HG03439 (cell line): ENCODE data around the gene KMT5B.

Experiments used
- ATAC-seq: cut with Tn5 transposase; IDR thresholded peaks from one replicate; pipeline ENCODE4 v1.9.1; 2021; ENCODE audit warnings: mild to moderate bottlenecking, moderate library complexity; ENCODE audit not compliant: unreplicated experiment

KMT5B gene

DNA sequence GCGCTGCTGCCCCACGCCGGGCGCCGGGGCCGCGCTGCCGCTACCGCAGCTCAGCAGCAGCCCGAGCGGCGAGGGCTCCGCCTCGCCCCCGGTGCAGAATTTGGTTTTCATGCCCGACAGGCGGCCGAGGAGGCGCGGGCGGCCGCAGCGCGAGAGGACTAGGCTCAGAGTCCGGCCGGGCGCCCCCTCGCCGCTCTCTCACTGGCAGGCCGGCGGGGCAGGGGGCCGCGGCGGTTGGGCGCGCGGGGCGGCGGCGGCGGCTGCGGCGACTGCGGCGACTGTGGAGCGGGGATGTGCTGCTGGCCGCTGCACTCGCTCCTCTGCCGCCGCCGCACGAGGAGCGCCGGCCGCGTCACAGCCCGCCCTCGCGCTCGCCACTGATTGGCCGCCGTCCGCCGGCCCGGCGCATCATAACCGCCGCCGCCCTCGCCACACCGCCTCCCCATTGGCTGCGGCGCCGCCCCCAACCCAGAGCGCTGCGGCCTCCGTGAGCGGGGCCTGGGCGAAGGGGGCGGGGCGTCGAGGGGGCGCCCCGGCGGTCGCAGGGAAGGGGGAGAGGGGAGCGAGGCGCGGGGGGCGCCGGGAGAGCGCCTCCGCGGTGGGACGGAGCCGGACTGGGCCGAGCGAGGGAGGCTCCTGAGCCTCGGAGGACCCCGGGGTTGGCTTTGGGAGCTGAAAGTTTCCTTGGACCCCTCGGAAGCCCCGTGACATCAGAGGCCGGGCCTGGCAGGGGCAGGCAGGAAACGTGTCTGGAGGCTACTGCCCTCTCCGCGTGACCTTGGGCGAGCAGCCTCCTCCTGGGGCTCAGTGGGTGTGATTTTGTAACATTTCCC is 91.8 kb downstream of the KMT5B start, which contains the start of gene CHKA:
Gene CHKA (minus strand): TSS at position 322 of the 833 bp plus-strand sequence. CDS start 211 bp downstream, at position 111.
- peak; percentile 82 for ATAC-seq

DNA sequence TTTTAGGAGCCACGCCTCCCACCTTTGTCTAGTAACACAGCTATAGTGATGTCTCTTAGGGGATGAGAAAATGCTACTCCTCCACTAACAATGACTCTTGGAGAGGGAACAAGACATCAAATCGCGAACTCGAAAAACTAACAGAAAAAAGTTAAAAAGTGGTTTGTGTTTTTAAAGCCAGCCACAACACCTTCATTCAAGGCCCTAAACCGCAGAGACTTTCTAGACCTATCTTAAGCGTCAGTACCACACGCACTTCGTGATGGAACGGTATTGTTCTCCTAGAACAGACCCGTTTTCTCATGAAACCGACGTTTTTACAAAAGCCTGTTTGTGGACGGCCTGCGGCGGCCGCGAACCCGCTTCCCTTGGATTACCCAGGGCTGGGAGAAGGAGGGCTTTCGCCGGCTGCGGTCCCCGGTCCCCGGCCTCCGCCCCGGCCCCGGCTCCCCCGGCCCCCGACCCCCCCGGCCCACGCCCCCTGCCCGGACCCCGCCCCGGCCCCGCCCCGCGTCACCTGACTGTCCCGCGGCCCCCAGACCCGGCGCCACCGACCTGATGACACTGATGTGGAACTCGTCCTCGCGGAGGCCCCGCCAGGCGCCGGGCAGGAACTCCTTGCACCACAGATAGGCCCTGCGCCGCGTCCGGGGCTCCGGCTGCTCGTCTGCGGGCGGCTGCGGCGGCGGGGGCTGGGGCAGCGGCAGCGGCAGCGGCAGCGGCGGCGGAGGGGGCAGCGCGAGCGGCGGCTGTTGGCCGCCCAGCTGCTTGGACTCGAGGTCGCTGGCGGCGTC is 92.6 kb downstream of the KMT5B start:
- peak; percentile 10 for ATAC-seq

DNA sequence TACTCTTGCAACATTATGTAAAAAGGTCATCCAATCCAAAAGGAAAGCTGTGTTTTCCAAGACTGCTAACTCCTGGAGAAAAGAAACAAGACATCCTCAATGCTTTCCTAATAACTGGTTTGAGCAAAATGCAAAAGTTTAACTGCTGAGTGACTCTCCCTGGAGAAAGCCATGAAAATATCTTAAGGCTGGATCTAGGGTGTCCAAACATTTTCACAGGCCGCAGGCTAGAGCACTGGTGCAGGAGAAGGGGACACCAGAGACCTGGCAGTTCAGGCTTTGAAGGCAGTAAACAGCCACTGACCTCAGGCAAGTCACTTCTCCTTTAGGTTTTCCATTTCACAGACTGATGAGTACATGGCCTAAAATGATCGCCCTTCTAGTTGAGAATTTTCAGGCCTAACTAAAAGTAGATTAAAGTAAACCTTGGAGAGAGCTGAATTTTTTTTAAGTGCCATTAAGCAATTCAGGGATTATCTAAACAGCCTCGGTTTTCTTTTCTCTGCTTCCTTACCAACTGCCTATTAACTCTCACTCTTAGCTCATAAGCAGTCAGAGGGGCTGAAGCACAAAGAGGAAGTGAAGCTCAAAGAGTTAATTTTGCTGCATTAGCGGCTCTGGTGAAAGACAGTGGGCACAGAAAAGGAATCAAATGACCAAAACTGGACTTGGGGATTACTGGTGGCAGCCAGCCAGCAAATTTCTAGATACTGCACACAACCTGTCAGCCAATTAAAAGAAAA is 94.2 kb downstream of the KMT5B start:
- no peak for ATAC-seq

DNA sequence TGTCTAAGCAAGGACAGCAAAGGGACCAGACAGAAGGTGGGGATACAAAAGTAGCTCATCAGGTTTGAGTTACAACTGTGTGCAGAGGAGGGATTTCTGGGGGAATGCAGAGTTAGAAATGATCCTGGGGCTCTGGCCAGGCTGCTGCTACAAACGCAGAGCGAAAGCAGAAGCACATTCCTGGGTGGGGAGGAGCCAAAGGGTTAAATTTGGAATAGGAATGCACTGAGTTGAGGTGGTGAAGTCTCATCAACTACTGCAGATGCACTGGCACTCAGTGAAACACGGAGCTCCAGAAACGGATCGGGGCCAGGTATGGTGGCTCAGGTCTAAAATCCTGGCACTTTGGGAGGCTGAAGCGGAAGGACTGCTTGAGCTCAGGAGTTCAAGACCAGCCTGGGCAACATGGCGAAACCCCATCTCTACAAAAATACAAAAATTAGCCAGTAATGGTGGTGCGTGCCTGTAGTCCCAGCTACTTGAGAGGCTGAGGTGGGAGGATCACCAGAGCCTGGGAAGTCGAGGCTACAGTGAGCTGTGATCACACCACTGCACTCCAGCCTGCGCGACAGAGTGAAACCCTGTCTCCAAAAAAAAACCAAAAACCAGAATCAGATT is 95.1 kb downstream of the KMT5B start:
- ATAC-seq: no peak

DNA sequence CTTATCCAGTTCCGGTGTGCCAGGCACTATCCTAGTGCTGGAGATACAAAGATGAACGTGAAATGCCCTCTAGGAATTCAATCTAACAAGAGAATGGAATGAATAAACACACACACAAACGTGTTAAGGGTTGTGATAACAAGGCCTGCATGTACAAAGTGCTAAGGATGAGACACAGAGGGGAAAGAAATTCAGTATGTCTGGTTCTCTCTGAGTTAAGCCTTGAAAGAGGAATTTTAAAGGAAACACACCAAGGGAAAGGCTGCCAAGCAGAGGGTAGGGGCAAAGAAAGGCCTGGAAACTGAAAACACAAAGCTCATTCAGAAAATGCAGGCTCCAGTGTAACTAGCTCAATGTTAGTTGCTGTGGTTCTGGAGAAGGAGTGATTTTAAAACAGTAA is 96.1 kb downstream of the KMT5B start:
- no peak for ATAC-seq

DNA sequence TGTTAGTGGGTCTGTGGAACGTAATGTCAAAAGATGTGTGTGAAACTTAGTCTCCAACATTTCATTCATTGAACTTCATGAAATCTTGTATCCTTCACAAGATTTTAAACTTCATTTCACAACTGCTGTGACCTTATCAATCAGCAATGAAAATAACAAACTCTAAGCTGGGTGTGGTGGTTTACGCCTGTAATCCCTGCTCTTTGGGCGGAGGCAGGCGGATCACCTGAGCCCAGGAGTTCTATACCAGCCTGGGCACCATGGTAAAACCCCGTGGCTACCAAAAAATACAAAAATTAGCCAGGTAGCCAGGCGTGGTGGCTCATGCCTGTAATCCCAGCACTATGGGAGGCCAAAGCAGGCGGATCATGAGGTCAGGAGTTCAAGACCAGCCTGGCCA is 97.0 kb downstream of the KMT5B start:
- ATAC-seq: no peak

DNA sequence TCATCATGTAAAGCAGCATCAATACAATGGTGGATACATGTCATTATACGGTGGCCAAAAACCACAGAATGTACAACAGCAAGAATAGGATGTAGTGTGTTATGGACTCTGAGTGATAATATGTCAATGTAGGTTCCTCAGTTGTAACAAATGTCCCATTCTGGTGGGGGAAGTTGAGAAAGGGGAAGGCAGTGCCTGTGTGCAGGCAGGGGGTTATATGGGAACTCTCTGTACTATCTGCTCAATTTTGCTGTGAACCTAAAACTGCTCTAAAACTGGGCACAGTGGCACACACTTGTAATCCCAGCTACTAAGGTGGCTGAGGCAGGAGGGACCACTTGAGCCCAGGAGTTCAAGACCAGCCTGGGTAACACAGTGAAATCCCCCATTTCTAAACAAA is 97.8 kb downstream of the KMT5B start:
- no peak for ATAC-seq

DNA sequence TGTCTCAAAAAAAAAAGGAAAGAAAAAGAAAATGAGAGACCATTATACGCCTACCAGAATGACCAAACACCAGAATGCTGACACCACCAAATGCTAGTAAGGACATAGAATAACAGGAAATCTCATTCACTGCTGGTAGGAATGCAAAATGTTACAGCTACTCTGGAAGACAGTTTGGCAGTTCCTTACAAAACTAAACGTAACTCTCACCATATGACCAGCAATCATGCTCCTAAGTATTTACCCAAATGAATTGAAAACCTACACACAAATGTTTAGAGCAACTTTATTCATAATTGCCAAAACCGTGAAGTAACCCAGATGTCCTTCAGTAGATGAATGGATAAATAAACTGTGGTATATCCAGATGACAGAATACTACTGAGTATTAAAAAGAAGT is 99.1 kb downstream of the KMT5B start:
- ATAC-seq: no peak

DNA sequence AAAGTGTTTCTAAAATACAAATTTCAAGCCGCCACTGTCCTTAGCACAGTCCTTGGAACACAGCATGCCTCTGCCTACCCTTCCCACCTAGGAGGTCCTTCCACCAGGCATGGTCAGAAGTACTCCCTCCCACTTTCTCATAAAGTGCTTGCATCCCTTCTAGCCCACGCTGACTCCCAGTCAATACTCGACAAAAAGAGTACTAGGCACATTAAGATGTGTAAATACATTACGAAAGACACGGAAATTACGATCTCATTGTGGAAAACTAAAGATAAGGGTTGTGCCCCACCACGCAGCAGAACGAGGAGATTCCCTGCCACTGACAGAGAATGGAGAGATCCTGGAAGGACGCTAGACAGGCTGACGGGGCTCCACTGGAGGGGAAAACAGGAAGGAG is 105.4 kb downstream of the KMT5B start:
- no peak for ATAC-seq

DNA sequence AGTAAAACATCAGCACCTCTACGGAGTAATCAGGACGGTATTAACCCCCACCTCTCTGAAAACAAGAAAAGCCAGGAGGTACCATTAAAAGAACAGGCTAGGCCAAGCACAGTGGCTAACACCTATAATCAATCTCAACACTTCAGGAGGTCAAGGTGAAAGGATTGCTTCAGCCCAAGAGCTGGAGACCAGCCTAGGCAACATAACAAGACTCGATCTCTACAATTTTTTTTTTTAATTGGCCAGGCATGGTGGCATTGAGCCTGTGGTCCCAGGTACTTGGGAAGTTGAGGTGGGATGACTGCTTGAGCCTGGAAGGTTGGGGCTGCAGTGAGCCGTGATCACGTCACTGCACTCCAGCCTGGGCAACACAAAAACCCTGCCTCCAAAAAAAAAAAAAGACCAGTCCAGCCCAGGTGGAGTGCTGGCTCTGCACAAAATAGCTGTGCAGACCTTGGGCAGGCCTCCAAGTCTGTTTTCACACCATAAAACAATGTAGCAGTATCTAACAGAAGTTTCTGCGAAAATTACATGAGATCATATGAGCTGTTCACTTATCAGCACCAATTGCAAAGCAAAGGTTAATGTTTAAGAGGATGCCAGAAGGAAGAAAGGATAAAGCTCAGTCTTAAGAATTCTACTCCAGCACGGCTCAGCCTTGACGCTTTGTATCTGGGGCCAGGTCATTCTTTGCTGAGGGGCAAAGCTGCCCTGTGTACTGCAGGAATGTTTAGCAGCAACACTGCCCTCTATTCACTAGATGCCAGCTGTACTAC is 106.7 kb downstream of the KMT5B start:
- no peak for ATAC-seq
